ENCODE measurements around the gene IQCN.

Gene IQCN, protein sequence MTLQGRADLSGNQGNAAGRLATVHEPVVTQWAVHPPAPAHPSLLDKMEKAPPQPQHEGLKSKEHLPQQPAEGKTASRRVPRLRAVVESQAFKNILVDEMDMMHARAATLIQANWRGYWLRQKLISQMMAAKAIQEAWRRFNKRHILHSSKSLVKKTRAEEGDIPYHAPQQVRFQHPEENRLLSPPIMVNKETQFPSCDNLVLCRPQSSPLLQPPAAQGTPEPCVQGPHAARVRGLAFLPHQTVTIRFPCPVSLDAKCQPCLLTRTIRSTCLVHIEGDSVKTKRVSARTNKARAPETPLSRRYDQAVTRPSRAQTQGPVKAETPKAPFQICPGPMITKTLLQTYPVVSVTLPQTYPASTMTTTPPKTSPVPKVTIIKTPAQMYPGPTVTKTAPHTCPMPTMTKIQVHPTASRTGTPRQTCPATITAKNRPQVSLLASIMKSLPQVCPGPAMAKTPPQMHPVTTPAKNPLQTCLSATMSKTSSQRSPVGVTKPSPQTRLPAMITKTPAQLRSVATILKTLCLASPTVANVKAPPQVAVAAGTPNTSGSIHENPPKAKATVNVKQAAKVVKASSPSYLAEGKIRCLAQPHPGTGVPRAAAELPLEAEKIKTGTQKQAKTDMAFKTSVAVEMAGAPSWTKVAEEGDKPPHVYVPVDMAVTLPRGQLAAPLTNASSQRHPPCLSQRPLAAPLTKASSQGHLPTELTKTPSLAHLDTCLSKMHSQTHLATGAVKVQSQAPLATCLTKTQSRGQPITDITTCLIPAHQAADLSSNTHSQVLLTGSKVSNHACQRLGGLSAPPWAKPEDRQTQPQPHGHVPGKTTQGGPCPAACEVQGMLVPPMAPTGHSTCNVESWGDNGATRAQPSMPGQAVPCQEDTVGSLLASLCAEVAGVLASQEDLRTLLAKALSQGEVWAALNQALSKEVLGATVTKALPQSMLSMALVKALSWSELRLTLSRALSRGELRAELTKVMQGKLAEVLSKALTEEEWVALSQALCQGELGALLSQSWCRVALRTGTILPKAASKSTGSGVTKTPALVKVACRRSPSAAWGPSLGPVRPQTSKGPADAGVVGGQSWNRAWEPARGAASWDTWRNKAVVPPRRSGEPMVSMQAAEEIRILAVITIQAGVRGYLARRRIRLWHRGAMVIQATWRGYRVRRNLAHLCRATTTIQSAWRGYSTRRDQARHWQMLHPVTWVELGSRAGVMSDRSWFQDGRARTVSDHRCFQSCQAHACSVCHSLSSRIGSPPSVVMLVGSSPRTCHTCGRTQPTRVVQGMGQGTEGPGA (N-terminal part only)
- total RNA-seq = 0 to 1.4 (median 0.33) reads per million in 18 experiments

DNA sequence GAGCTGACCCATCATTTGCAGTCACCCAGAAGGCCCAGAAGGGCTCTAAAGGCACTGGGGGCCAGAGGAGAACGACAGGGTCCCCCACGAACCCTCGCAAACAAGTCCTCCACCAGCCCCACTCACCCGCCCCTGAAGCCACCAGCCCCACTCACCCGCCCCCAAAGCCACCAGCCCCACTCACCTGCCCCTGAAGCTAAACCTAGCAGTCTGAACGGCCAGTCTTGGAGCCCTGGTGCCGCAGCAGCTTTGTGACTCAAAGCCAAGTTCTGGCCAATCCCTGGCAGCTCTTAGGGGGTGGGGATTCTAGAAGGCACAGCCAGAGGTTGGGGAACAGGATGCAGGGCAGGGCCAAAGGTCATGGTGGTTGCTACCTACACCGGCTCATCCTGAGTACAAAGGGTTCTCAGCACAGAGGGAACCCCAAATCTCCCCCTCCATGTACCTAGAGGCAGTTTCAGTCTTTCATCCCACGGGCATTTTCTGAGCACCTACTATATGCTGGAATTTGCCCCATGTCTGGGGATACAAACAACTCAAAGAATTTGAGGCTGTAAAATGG is at the start of gene IQCN:
Gene IQCN, minus strand, starts transcription at position 234 of the 562 bp plus-strand sequence. CDS start 4,974 bp downstream, outside the sequence.
- DNase-seq = no peak

DNA sequence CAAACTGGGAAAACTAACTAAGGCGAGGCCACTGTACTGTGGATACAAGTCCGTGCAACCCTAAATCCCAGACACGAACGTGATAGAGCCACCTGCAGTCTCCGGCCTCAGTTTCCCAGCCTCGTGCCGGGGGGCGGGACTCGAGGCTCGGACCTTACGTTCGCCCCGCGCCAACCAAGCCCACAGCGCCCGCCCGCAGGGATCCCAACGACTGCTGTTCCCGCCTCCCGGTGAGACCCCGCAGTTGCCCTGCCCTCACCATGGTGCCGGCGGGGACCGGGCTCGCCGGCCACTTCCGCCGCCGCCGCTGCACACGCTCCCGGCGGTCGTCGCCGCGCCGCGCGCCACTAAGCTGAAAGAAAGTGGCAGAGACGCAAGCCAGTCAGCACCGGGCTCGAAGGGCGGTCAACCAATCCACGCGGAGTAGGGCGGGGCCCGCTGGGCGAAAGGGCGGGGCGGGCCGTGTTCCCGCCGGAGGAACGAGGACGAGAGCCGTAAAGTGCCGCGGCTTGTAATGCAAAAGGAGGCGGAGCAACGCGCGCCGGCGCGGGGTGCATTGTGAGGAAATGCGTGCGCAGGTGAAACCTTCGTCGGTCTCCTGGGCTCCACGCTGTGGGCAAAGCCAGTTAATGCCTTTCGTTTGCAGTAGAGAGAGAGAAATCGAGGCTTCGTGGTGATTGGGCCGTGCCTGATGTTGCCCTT is 48.7 kb upstream of the IQCN start, which contains the start of gene LSM4:
Gene LSM4, minus strand, starts transcription at position 318 of the 702 bp plus-strand sequence. Its CDS starts 56 bp downstream, at position 262.
- DNase-seq = peak; percentile 98 to 99

DNA sequence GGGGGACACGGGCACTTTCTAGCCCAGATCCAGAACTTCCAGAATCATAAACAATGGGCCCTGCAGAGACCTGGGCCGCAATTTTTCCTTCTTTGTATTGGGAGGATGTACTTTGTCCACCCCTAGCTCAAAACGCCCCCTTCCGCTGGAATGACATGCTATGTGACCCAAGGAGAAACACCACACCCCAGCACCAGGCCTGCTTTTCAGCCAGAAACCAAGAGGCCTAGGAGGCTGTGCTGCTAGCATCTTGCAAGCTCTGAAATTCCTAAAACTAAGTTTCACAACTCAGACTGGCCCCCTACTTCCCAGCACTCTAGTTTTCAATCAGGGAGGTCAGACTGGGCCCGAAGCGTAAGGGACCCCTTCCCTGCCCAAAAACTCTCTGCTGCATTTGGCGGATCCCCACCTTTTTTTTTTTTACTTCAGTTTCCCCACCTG is 48.1 kb upstream of the IQCN start:
- peak; percentile 54 to 69 for DNase-seq

- peak; percentile 21 to 33 for DNase-seq
Observed at GRCh38 chr19:18321734-18322102, 47.5 kb upstream of the IQCN start.

DNA sequence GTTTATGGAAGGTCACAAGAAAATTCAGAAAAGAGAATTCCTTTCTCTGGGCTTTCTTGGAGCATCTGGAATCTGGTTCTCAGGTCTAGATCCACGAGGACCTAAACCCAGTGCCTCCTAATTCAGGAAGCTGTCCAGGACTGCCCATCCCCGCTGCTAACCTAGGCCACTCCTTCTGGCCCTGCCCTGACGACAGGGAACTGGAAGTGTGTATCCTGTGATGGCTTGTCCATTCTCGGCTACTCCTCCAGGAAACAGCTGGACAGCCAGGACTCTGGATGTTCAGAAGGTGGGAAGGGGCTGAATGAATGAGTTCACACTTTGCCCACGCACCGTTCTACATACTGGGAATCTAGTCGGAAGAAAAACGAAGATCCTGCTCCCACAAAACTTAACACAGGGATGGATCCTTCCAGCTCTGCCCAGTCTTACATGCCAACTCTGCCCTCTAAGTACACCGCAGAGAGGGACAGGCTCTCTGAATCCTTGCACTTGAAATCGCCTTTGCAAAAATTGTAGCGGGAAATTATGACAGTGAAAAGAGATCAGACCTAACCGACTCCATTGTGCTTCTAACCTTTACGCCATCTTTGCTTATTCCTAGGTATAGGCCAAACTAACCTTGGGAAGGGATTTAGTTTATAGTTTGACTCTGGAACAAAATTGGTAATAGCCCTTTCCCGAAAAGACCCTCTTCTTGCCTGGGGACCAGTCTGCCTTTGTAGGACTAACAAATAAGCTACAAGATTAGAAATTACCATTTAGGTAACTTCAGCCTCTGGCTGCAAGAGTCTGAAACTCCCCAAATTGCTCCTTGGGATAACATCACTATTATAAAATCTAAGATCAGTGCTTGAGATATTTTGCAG is 46.8 kb upstream of the IQCN start:
- DNase-seq = peak; percentile 53 to 72

GRCh38 chr19:18319591-18320135 is 45.4 kb upstream of the IQCN start:
- DNase-seq = peak; percentile 58 to 73

DNA sequence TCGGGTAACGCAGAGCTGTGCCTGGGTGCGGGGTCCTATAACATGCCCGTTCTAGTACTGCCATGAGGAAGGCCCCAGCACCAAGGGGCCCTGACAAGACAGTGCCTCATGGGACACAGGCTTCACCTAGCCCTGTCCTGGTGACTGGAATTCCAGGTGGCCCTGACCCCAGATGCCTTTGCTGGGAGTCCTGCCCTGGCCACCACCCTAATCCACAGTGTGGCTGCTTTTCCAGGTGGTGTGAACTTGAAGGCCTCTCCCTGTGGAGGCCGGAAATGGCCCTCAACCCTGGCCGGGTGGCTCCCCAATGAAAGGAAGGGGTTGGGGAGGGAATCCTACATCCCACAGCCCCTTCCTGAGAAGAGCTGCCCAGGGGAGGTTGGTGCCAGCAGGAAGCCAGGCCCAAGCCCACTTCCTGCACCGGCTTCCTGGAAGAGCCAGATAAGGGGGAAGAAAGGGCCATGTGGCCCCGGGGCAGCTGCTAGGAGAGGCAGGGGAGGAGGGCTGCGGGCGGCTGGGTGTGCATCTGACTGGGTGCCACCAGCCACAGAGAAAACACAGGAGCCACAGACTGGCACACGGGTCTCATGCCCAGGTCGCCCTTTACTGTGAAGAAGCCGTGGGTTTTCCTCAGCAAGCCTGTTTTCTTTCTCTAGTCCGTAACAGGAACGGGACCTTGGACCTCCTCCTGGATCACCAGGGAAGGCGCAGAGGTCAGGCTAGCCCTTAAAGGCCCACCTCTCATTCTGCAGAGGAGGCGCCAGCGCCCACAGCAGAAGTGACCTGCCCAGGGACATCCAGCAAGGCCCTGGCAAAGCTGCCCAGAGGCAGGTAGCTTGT is 43.9 kb upstream of the IQCN start:
- peak; percentile 38 to 50 for DNase-seq

- no peak for DNase-seq
Observed at GRCh38 chr19:18313398-18313797, 39.1 kb upstream of the IQCN start.

- DNase-seq = no peak
Observed at GRCh38 chr19:18312092-18312534, 37.9 kb upstream of the IQCN start.

DNA sequence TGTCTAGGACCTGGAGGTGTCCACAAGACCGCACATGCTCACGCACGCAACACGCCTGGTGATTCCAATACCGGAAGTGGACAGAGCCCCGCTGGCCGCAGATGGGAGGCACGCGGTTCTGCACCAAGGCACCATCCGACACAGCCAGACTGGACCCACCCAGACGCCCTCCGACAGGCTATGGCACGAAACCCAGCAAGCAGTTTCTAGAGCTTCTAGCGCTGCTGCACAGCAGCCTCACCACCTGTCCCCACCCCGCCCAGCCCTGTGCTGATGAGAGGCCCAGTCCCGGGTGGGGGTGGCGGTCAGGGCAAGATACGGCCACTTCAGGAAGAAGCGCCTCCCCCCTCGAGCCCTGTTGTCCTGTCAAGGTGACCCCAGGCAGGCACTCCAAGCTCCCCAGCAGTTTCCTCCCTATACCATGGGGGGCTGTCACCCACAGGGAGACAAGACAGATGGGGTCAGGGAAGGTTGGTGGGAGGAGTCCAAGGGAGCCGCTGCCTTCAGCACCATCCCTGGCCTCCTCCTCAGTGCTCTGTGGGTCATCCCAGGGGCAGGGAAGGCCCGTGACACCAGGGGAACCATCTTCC is 37.3 kb upstream of the IQCN start:
- DNase-seq = no peak

- no peak for DNase-seq
Observed at GRCh38 chr19:18310966-18311365, 36.7 kb upstream of the IQCN start.

DNA sequence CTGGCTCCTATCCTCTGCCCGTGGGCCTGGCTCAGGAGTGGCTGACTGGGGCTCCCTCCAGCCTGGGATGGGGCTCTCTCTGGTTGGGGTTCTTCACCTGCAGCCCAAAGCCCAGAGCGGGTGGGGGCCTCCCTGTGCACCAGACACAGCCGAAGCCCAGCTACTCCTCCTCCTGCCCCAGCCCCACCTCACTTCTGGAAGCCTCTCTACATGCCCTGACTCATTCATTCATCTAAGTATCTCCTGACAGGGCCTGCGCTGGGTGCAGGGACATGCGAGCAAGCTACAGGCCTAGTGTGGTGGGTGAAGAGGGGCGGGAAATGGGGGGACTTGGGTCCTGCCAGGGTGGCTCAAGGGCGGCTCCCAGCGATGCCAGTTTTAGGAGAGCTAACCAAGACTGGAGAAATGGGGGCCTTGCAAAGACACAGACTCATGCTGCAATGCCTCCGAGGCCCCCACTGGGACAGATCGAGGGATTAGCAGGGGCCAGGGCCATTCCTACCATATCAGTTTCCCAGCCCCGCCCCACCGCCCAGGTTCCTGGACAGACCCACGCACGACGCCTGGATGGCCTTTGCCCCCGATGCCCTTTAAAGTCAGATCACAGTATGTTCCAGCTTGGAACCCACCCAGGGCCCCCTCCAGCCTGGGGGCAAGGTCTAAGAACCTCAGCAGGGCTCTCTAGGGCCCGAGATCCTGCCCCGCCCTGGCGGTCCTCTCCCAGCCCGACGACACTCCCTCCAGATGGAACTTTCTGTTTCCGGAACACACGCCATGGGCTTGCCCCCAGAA is 36.1 kb upstream of the IQCN start:
- no peak for DNase-seq

DNA sequence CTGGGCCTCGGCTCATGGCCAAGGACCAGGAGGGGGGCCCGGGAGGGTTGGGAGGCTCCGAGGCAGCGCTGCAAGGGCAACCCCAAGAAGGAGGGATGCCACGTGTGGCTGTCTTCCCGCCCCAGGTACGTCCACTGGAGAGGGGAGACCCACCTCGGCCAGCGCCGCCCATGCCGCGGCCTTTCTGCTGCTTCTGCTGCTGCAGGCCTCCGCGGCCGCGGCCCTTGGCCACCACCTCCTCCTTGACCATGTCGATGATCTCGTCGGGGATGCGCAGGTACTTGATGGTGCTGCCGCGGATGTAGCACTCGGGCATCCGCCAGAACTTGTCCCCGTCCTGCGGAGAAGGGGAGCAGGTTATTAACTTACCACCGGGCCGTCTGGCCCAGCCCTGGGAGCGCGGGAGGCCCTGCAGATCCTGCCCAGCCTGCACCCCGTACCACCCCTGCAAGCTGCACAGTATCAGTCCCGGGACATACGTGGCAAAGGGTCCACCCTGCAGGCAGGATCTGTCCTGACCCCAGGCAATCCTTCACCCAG is 35.3 kb upstream of the IQCN start:
- no peak for DNase-seq

DNA sequence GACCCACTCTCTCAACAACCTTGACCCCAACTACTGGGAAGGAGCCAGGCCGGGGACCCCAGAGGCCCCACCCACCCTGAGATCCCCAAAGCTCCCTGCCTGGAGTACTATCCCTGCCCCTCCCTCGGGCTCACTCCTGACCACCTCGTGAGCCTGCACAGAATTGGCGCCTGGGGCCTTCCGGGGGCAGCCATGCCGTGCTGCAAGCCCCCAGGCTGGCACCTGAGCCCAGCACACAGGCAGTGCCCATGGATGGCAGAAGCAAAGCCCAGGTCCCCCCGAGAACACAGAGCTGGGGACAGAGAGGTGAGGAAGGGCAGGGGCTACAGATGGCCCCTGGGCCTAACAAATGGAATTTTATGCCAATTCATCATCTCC is 34.7 kb upstream of the IQCN start:
- no peak for DNase-seq

DNA sequence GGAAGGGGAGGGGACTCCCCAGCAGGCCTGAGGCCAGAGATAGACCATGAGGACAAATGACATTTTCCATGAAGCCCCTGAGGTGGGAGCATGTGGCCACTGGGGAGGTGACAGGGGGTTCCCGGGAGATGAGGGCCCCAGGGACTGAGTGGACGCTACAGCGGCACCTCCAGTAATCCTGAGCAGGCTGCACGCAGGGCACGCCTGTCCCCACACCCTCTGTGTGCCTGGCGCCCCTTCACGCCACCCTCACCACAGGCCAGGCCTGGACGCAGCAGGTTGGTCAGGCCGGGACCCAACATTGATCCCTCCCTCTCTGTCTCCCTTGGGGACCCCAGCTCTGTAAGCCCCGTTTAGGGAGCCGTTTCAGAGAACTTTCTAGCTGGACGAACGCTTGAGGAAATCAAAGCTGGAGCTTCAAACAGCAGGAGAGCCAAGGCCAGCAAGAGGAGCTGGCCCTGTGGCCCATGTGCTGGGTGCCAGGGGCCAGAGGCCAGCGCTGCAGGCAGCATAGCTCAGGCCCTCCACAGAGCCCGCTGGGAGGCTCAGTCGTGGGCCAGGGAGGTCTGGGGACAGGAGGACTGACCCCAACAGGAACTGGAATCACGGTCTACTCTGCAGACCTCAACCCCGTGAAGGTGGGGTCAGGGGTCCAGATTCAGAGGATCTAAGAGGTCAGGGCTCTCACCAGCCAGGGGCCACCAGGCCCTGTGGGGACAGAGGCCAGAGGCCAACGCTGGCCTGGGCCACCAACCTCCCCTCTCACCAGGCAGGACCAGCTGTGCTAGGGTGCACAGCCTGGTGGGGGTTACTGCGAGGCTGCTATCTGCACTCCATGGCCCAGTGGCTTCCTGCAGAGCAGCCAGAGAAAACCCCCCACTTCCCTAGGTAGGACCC is 34.0 kb upstream of the IQCN start:
- DNase-seq = no peak

DNA sequence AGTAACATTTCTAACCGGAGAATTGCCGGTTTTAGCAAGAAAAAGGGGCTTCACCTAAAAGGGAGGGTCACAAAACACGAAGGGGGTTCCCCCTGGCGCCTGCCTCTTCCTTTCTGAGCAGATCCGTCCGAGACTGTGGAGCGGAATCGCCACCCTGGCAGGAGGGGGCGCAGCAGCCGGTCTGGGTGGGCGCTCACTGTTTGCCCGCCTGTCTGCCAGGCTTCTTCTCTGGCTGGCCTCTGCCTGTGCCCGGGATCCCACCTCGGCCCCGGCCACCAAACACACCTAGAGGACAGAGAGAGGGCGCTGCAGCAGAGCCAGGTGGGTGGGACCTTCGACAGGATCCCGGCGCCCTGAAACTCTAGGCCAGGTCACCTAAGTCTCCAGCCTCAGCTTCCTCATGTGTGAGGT is 33.0 kb upstream of the IQCN start:
- no peak for DNase-seq

DNA sequence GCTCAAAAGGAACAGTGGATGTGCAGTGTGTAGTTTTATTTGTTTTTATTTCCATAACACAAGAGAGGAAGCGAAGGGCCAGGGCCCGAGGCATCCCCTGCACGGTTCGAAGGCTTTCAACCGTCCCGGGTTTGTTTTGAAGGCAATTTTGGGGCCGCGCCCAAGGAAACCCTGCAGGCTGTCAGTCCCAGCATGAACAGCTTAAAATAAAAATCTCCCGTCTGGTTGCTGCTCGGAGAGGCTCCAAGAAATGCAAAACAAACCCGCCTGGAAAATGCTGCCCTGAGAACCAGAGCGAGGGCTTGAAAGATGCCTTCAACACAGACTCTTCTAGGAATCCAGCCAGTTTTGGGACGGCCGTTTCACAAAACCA is 32.6 kb upstream of the IQCN start:
- no peak for DNase-seq

Data from inflammatory macrophage (primary cell).